PC-9 (cell line): ENCODE data around the gene ZNF526.

Source experiments
- CTCF ChIP-seq: fragments of 200-600 bp; sonication (generic); conservative IDR thresholded peaks from 2 replicates; pipeline ENCODE4 v1.6.1; 2017; ENCODE audit warnings: mixed run types, antibody characterized with exemption, mild to moderate bottlenecking, moderate library complexity
- EZH2 ChIP-seq: fragments of 200-600 bp; sonication (generic); IDR thresholded peaks from 2 replicates; pipeline ENCODE4 v1.8.0; 2017; ENCODE audit warnings: antibody characterized with exemption, low read depth

- TF ChIP-seq CTCF, result no peak
- TF ChIP-seq EZH2, result no peak
These were observed 45.9 kb upstream of the ZNF526 start for GRCh38 chr19:42174188-42174587.
